SH-SY5Y (cell line): Measurements from ENCODE around the gene IL17C.

Source experiments
- GATA2 ChIP-seq: IDR thresholded peaks from 2 replicates; pipeline ENCODE4 v1.6.1; 2011; ENCODE audit warnings: mild to moderate bottlenecking, low read depth, low read length
- GATA3 ChIP-seq: IDR thresholded peaks from 2 replicates; pipeline ENCODE4 v1.6.1; 2011; ENCODE audit warnings: low read depth, mild to moderate bottlenecking, low read length, moderate library complexity

IL17C gene

GRCh38 chr16:88630941-88631340, 7.4 kb upstream of the IL17C start:
- TF ChIP-seq GATA3 (no peak), GATA2 (no peak)

GRCh38 chr16:88631384-88631783, 7.0 kb upstream of the IL17C start:
- no peak for TF ChIP-seq GATA2
- TF ChIP-seq GATA3 = no peak

GRCh38 chr16:88631920-88632586, 6.3 kb upstream of the IL17C start:
- no peak for TF ChIP-seq GATA2
- TF ChIP-seq GATA3 = no peak

- no peak for TF ChIP-seq GATA3
- no peak for TF ChIP-seq GATA2
These were observed 5.8 kb upstream of the IL17C start for GRCh38 chr16:88632587-88632930.

GRCh38 chr16:88633684-88634140, 4.7 kb upstream of the IL17C start:
- TF ChIP-seq GATA3 = no peak
- no peak for TF ChIP-seq GATA2

GRCh38 chr16:88634141-88634993, 4.0 kb upstream of the IL17C start:
- no peak for TF ChIP-seq GATA2
- no peak for TF ChIP-seq GATA3

GRCh38 chr16:88634994-88635670, 3.2 kb upstream of the IL17C start:
- TF ChIP-seq GATA3 (no peak), GATA2 (no peak)

GRCh38 chr16:88635671-88636319, 2.6 kb upstream of the IL17C start:
- TF ChIP-seq GATA3 (no peak), GATA2 (no peak)

GRCh38 chr16:88636488-88637265, 1.7 kb upstream of the IL17C start:
- TF ChIP-seq GATA3 (no peak), GATA2 (no peak)

- no peak for TF ChIP-seq GATA2
- TF ChIP-seq GATA3 = no peak
These were observed 1.1 kb downstream of the IL17C start for GRCh38 chr16:88639231-88640038.

- TF ChIP-seq GATA2 (no peak), GATA3 (no peak)
These were observed 1.7 kb downstream of the IL17C start for GRCh38 chr16:88640039-88640495.

- TF ChIP-seq GATA3 (no peak), GATA2 (no peak)
These were observed 2.3 kb downstream of the IL17C start for GRCh38 chr16:88640498-88641247.
